ENCODE data around the gene KCNJ6.

DNA sequence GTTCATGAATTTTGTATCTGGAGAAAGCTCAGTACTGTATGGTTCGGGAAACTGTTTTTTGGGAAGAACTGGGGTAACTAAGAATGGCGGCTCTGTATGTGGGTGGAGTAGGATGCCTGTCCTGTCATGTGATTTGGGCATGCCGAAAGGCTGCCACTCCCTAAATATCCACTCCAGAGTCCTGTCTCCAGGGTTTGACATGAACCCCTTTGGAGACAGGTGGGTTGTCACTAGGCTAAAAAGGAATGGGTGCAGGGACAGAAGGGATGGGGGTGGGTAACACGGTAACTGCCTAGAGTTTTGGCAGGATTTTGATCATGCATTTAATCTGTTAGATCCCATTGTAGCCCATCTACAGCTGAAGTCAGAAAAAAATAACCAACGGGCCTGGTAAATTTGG, 150.1 kb downstream of the KCNJ6 start:
- TF ChIP-seq, protein P1, sequence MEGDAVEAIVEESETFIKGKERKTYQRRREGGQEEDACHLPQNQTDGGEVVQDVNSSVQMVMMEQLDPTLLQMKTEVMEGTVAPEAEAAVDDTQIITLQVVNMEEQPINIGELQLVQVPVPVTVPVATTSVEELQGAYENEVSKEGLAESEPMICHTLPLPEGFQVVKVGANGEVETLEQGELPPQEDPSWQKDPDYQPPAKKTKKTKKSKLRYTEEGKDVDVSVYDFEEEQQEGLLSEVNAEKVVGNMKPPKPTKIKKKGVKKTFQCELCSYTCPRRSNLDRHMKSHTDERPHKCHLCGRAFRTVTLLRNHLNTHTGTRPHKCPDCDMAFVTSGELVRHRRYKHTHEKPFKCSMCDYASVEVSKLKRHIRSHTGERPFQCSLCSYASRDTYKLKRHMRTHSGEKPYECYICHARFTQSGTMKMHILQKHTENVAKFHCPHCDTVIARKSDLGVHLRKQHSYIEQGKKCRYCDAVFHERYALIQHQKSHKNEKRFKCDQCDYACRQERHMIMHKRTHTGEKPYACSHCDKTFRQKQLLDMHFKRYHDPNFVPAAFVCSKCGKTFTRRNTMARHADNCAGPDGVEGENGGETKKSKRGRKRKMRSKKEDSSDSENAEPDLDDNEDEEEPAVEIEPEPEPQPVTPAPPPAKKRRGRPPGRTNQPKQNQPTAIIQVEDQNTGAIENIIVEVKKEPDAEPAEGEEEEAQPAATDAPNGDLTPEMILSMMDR (IDR thresholded peaks at IDR 0.05), result no peak
- TF ChIP-seq POLR2A (IDR thresholded peaks at IDR 0.05), result no peak

All from uterus (tissue), 2 donors.